ENCODE data around the gene IL17B.

GRCh38 chr5:149426931-149427330 lies 47.8 kb upstream of the IL17B start:
- no peak for TF ChIP-seq CTCF (IDR thresholded peaks at IDR 0.05)
- no peak for TF ChIP-seq POLR2A (IDR thresholded peaks at IDR 0.05)
